IMR-90 (cell line): ENCODE data around the gene FN3KRP.

Experiments used
- BHLHE40 ChIP-seq: fragments of 150-350 bp; IDR thresholded peaks from 2 replicates; pipeline ENCODE4 v1.6.1; 2016; ENCODE audit warnings: mild to moderate bottlenecking, low read depth, low read length
- CTCF ChIP-seq: conservative IDR thresholded peaks from 2 replicates; pipeline ENCODE4 v1.5.1; 2012; ENCODE audit warnings: mild to moderate bottlenecking, low read depth, low read length, improper control_type of control experiment
- FOS ChIP-seq: fragments of 150-350 bp; IDR thresholded peaks from 2 replicates; pipeline ENCODE4 v1.6.1; 2016; ENCODE audit warnings: low read depth, low read length
- MXI1 ChIP-seq: IDR thresholded peaks from 2 replicates; pipeline ENCODE4 v1.6.1; 2012; ENCODE audit warnings: low read depth, mild to moderate bottlenecking, low read length, moderate library complexity, borderline replicate concordance
- POLR2A ChIP-seq: IDR thresholded peaks from 2 replicates; pipeline ENCODE4 v1.6.1; 2012; ENCODE audit warnings: mild to moderate bottlenecking, low read depth, low read length
- RAD21 ChIP-seq: IDR thresholded peaks from 2 replicates; pipeline ENCODE4 v1.6.1; 2012; ENCODE audit warnings: low read length, improper control_type of control experiment
- RCOR1 ChIP-seq: IDR thresholded peaks from 2 replicates; pipeline ENCODE4 v1.6.1; 2012; ENCODE audit warnings: mild to moderate bottlenecking, low read length, improper control_type of control experiment; ENCODE audit not compliant: insufficient replicate concordance
- RFX5 ChIP-seq: IDR thresholded peaks from 2 replicates; pipeline ENCODE4 v1.8.0; 2012; ENCODE audit warnings: low read depth, mild to moderate bottlenecking, low read length, moderate library complexity
- SMC3 ChIP-seq: fragments of 150-350 bp; IDR thresholded peaks from 2 replicates; pipeline ENCODE4 v1.6.1; 2016; ENCODE audit warnings: low read depth, mild to moderate bottlenecking, antibody characterized with exemption, low read length, moderate library complexity

GRCh38 chr17:82679586-82680465 is 36.7 kb upstream of the FN3KRP start:
- TF ChIP-seq CTCF (no peak), POLR2A (no peak), RFX5 (no peak), SMC3 (no peak), RAD21 (no peak), BHLHE40 (no peak), RCOR1 (no peak), FOS (no peak), MXI1 (no peak)
